Measurements from ENCODE around the gene LAMB4. TPM values are rescaled to one million over a fixed set of nuclear protein-coding genes. Genes with fewer than 3 reads are reported as not detected.

Gene LAMB4
- total RNA-seq, 1 donor from 2014 or later: 3.1 TPM

- no peak for DNase-seq
Measured at GRCh38 chr7:108140671-108141070, 10.5 kb upstream of the LAMB4 start.

GRCh38 chr7:108138911-108139310 is 8.8 kb upstream of the LAMB4 start:
- DNase-seq: no peak

GRCh38 chr7:108137993-108138392 is 7.8 kb upstream of the LAMB4 start:
- no peak for DNase-seq

GRCh38 chr7:108137040-108137439 is 6.9 kb upstream of the LAMB4 start:
- DNase-seq: no peak

GRCh38 chr7:108136191-108136688 is 6.1 kb upstream of the LAMB4 start:
- DNase-seq: no peak

- DNase-seq: no peak
Measured at GRCh38 chr7:108135446-108136190, 5.5 kb upstream of the LAMB4 start.

GRCh38 chr7:108134486-108134885 is 4.3 kb upstream of the LAMB4 start:
- no peak for DNase-seq

GRCh38 chr7:108132551-108133265 is 2.5 kb upstream of the LAMB4 start:
- DNase-seq: no peak

- no peak for DNase-seq
Measured at GRCh38 chr7:108129018-108129965, 869 bp downstream of the LAMB4 start.

- DNase-seq: no peak
Measured at GRCh38 chr7:108128514-108128913, 1.6 kb downstream of the LAMB4 start.

GRCh38 chr7:108127461-108127860 is 2.7 kb downstream of the LAMB4 start:
- DNase-seq: no peak

- DNase-seq: no peak
Measured at GRCh38 chr7:108124820-108125219, 5.3 kb downstream of the LAMB4 start.

GRCh38 chr7:108122181-108122580 is 8.0 kb downstream of the LAMB4 start:
- no peak for DNase-seq

GRCh38 chr7:108120933-108121332 is 9.2 kb downstream of the LAMB4 start:
- DNase-seq: no peak

- no peak for DNase-seq
Measured at GRCh38 chr7:108120196-108120595, 10.0 kb downstream of the LAMB4 start.

- DNase-seq: no peak
Measured at GRCh38 chr7:108118959-108119358, 11.2 kb downstream of the LAMB4 start.

- no peak for DNase-seq
Measured at GRCh38 chr7:108114117-108114841, 15.9 kb downstream of the LAMB4 start.

- no peak for DNase-seq
Measured at GRCh38 chr7:108112683-108113082, 17.5 kb downstream of the LAMB4 start.

GRCh38 chr7:108109221-108109908 is 20.8 kb downstream of the LAMB4 start:
- DNase-seq: no peak

GRCh38 chr7:108108131-108108530 is 22.0 kb downstream of the LAMB4 start:
- DNase-seq: no peak

- peak; percentile 38 for DNase-seq
Measured at GRCh38 chr7:108104324-108104723, 25.8 kb downstream of the LAMB4 start.
